Suprapubic skin (tissue), 4 donors: ENCODE data around the gene GK. TPM values are rescaled to one million over a fixed set of nuclear protein-coding genes. Genes with fewer than 3 reads are reported as not detected.

Experiments used
- DNase-seq, 2 donors: peaks; one replicate each; pipeline ENCODE4 v3.0.0-alpha.2; 2019; ENCODE audit warnings: low spot score in 2 of 2
- H3K27ac ChIP-seq: fragments of 200-600 bp; sonication (generic); one replicate; pipeline ENCODE4 v1.5.1; 2019
- H3K27me3 ChIP-seq: fragments of 200-600 bp; sonication (generic); one replicate; pipeline ENCODE4 v1.5.1; 2019
- H3K36me3 ChIP-seq: fragments of 200-600 bp; sonication (generic); one replicate; pipeline ENCODE4 v1.5.1; 2019
- H3K4me1 ChIP-seq: fragments of 200-600 bp; sonication (generic); one replicate; pipeline ENCODE4 v1.5.1; 2019
- H3K4me3 ChIP-seq: fragments of 200-600 bp; sonication (generic); one replicate; pipeline ENCODE4 v1.5.1; 2019; ENCODE audit warnings: mild to moderate bottlenecking
- H3K9me3 ChIP-seq: fragments of 200-600 bp; sonication (generic); one replicate; pipeline ENCODE4 v1.5.1; 2019
- EP300 ChIP-seq: sonication (generic); formaldehyde crosslinking; IDR thresholded peaks from one replicate; pipeline ENCODE4 v1.6.1; 2017; ENCODE audit warnings: antibody characterized with exemption
- POLR2A ChIP-seq, 2 donors: fragments of 450-650 bp; IDR thresholded peaks; one replicate each; pipeline ENCODE4 v1.6.1; 2017; ENCODE audit warnings: antibody characterized with exemption in 2 of 2, mild to moderate bottlenecking in 2 of 2, moderate library complexity in 2 of 2
- POLR2AphosphoS5 ChIP-seq, 3 donors: sonication (generic); formaldehyde crosslinking; IDR thresholded peaks; one replicate each; pipeline ENCODE4 v1.6.1; 2017; ENCODE audit warnings: antibody characterized with exemption in 3 of 3
- WGBS: methylation state at CpG from one replicate; pipeline ENCODE4 v1.1.5; 2018; 5-methylcytosine and 5-hydroxymethylcytosine counted together
- total RNA-seq, 4 donors: library from RNA; depleted of rRNA; stranded (reverse); fragments of >200 nt; gene quantifications; one replicate each; pipeline ENCODE4 v1.1.0, GENCODE V29; 2016
- TF ChIP-seq, protein P1 (sequence below), 2 donors: fragments of 200-600 bp in 1 of 2; fragments of 450-650 bp in 1 of 2; sonication (generic) in 1 of 2; IDR thresholded peaks; one replicate each; pipeline ENCODE4 v1.5.1; 2016 to 2019; ENCODE audit warnings: antibody characterized with exemption in 2 of 2, mild to moderate bottlenecking in 1 of 2, moderate library complexity in 1 of 2

The GK gene
- total RNA-seq, 4 donors from 2014 or later = 6.2 to 10.1 (median 8.8) TPM

DNA sequence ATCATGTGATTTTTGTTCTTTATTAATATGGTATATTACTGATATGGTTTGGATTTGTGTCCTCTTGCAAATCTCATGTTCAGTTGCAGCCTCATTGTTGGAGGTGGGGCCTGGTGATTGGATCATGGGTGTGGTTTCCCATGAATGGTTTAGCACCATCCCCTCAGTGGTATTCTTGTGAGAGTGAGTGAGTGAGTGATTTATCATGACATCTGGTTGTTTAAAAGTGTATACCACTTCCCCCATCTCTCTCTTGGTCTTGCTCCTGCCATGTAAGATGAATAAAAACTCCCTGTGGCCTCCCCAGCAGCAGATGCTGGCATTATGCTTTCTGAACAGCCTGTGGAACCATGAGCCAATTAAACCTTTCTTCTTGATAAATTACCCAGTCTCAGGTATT, 124.4 kb downstream of the GK start:
- Histone ChIP-seq H3K27ac (no peak overlapping the region), H3K9me3 (no peaks in the 10 kb centered on the region), H3K4me1 (no peaks in the 10 kb centered on the region), H3K4me3 (no peak overlapping the region), H3K36me3 (no peaks in the 10 kb centered on the region), H3K27me3 (no peaks in the 10 kb centered on the region)
- no peak for DNase-seq
- TF ChIP-seq EP300 = no peak
- TF ChIP-seq, protein P1, sequence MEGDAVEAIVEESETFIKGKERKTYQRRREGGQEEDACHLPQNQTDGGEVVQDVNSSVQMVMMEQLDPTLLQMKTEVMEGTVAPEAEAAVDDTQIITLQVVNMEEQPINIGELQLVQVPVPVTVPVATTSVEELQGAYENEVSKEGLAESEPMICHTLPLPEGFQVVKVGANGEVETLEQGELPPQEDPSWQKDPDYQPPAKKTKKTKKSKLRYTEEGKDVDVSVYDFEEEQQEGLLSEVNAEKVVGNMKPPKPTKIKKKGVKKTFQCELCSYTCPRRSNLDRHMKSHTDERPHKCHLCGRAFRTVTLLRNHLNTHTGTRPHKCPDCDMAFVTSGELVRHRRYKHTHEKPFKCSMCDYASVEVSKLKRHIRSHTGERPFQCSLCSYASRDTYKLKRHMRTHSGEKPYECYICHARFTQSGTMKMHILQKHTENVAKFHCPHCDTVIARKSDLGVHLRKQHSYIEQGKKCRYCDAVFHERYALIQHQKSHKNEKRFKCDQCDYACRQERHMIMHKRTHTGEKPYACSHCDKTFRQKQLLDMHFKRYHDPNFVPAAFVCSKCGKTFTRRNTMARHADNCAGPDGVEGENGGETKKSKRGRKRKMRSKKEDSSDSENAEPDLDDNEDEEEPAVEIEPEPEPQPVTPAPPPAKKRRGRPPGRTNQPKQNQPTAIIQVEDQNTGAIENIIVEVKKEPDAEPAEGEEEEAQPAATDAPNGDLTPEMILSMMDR (IDR thresholded peaks at IDR 0.05) = no peak
- TF ChIP-seq POLR2A (IDR thresholded peaks at IDR 0.05) = no peak

DNA sequence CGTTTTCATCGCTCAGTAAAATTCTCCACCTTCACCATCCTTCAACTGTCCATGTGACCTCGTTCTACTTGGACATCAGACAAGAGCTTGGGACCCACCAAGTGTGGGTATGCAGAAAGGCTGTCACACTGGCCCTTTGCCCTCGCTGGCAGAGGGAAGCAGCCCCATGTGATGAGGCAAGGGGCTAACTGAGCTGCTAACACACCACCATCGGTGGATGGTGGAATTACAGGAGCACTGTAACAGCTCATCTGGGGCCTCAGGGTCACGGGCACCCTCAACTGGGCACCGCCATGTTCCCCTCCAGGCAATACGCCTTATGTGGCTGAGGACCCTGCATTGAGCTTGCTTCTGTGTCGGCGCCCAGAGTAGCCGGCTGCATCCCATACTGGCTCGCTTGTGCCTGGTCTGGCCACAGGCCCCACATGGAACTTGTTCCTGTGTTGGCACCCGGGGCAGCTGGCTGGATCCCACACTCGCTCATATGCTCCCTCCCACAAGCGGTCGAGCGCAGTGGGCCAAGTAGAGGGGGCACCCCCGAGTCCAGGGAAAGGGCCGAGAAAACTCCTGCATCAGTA, 126.3 kb downstream of the GK start:
- no peak overlapping the region for H3K4me3 ChIP-seq
- H3K27ac ChIP-seq = no peak overlapping the region
- H3K27me3 ChIP-seq = no peaks in the 10 kb centered on the region
- 89% methylated on average over 13 of the region's 19 CpGs for WGBS
- H3K9me3 ChIP-seq = no peaks in the 10 kb centered on the region
- H3K4me1 ChIP-seq = no peaks in the 10 kb centered on the region
- peak in 1 of 2 donors; percentile 33 for DNase-seq
- H3K36me3 ChIP-seq = no peaks in the 10 kb centered on the region
- TF ChIP-seq POLR2A (IDR thresholded peaks at IDR 0.05) (no peak), EP300 (no peak), POLR2AphosphoS5 (IDR thresholded peaks at IDR 0.05) (no peak)
- TF ChIP-seq, protein P1 (IDR thresholded peaks at IDR 0.05) = no peak

Other genes with a start within 250 kb of the GK start
- gene TASL, start 75.7 kb upstream of the GK start, total RNA-seq = 1 to 10 TPM in 1 of 4 donors, under 1 TPM in 1, not detected in 2; 0.64 to 1.5 TPM
- gene TAB3, start 235.8 kb downstream of the GK start, total RNA-seq = 10 to 100 TPM; 23.2 to 41.9 (median 26.8) TPM